SK-N-SH (cell line): ENCODE data around the gene DMD. TPM values are rescaled to one million over a fixed set of nuclear protein-coding genes. Genes with fewer than 3 reads are reported as not detected.

Experiments
- CTCF ChIA-PET: fragments of 300-600, 350-600 bp; formaldehyde crosslinking; extraction: SDS; loops from one replicate; lab custom pipeline; 2021; lab: Yijun Ruan, JAX
- POLR2A ChIA-PET: fragments of 350-600 bp; sonication (Branson Sonifier 250); formaldehyde crosslinking; extraction: SDS; loops from one replicate; lab custom pipeline; 2020; ENCODE audit warnings: antibody characterized with exemption, inconsistent platforms; lab: Yijun Ruan, JAX
- DNase-seq: peaks from one replicate; pipeline ENCODE4 v3.0.0; 2012
- H2AFZ ChIP-seq: fragments of 200-600 bp; sonication (generic); 2 replicates; pipeline ENCODE4 v1.8.1; 2016; ENCODE audit warnings: antibody characterized with exemption, mild to moderate bottlenecking, low read depth
- H3F3A ChIP-seq: fragments of 200-600 bp; sonication (generic); replicated peaks from 2 replicates; pipeline ENCODE3; 2016; ENCODE audit warnings: antibody characterized with exemption, mild to moderate bottlenecking; ENCODE audit not compliant: insufficient read depth
- H3K27ac ChIP-seq, 2 experiments: fragments of 200-500 bp in 1 of 2; fragments of 200-600 bp in 1 of 2; sonication (Bioruptor generic) in 1 of 2; sonication (generic), shearing (Covaris generic) in 1 of 2; 2 replicates each; pipeline versions ENCODE4 v1.5.1 to v1.6.1; 2014 to 2016; ENCODE audit warnings: low read depth in 2 of 2, inconsistent platforms in 1 of 2, low read length in 1 of 2, mild to moderate bottlenecking in 1 of 2, mixed read lengths in 1 of 2
- H3K27me3 ChIP-seq: fragments of 200-600 bp; sonication (generic), shearing (Covaris generic); 2 replicates; pipeline ENCODE4 v1.6.1; 2016; ENCODE audit warnings: mixed run types; ENCODE audit not compliant: insufficient read depth
- H3K36me3 ChIP-seq, 2 experiments: fragments of 200-500 bp in 1 of 2; fragments of 200-600 bp in 1 of 2; sonication (Bioruptor generic) in 1 of 2; sonication (generic) in 1 of 2; replicated peaks in 1 of 2; 2 replicates each; pipeline versions ENCODE3 to v1.5.1; 2014 to 2016; ENCODE audit warnings: low read length in 1 of 2, mild to moderate bottlenecking in 1 of 2; ENCODE audit not compliant: insufficient read depth in 2 of 2, control insufficient read depth in 1 of 2
- H3K4me1 ChIP-seq, 2 experiments: fragments of 200-500 bp in 1 of 2; fragments of 200-600 bp in 1 of 2; sonication (Bioruptor generic) in 1 of 2; sonication (generic), shearing (Covaris generic) in 1 of 2; 2 replicates each; pipeline versions ENCODE4 v1.5.1 to v1.6.1; 2014 to 2016; ENCODE audit warnings: low read depth in 1 of 2, low read length in 1 of 2, mixed run types in 1 of 2; ENCODE audit not compliant: insufficient read depth in 2 of 2, control insufficient read depth in 1 of 2
- H3K4me2 ChIP-seq: fragments of 200-600 bp; sonication (generic), shearing (Covaris generic); 2 replicates; pipeline ENCODE4 v1.6.1; 2017; ENCODE audit warnings: mixed run types
- H3K4me3 ChIP-seq, 2 experiments: fragments of 200-500 bp in 1 of 2; fragments of 200-600 bp in 1 of 2; sonication (Bioruptor generic) in 1 of 2; sonication (generic), shearing (Covaris generic) in 1 of 2; 2 replicates each; pipeline versions ENCODE4 v1.5.1 to v1.8.1; 2014 to 2016; ENCODE audit warnings: low read depth in 2 of 2, inconsistent platforms in 1 of 2, low read length in 1 of 2, mild to moderate bottlenecking in 1 of 2, mixed read lengths in 1 of 2, moderate library complexity in 1 of 2
- H3K79me2 ChIP-seq: fragments of 200-600 bp; sonication (generic); 2 replicates; pipeline ENCODE4 v1.8.1; 2017; ENCODE audit warnings: mild to moderate bottlenecking; ENCODE audit not compliant: insufficient read depth
- H3K9ac ChIP-seq: fragments of 200-600 bp; sonication (generic); 2 replicates; pipeline ENCODE4 v1.6.1; 2017; ENCODE audit warnings: mixed run types
- H3K9me2 ChIP-seq: fragments of 200-600 bp; sonication (generic); 2 replicates; pipeline ENCODE4 v1.6.1; 2017; ENCODE audit warnings: mixed run types
- H3K9me3 ChIP-seq: fragments of 200-600 bp; sonication (generic); 2 replicates; pipeline ENCODE4 v1.6.1; 2017; ENCODE audit warnings: mixed run types, mild to moderate bottlenecking, moderate library complexity
- H4K20me1 ChIP-seq: fragments of 200-600 bp; sonication (generic); 2 replicates; pipeline ENCODE4 v1.6.1; 2017; ENCODE audit warnings: mild to moderate bottlenecking, mixed run types; ENCODE audit not compliant: insufficient read depth
- ELF1 ChIP-seq: IDR thresholded peaks from 2 replicates; pipeline ENCODE4 v1.4.0; 2012
- FOXJ3 ChIP-seq: sonication (generic); formaldehyde crosslinking; IDR thresholded peaks from 2 replicates; pipeline ENCODE4 v1.5.1; 2020; ENCODE audit warnings: mild to moderate bottlenecking, missing genetic modification reagents
- MEF2A ChIP-seq: IDR thresholded peaks from 2 replicates; pipeline ENCODE4 v1.4.0; 2012; ENCODE audit warnings: low read depth, borderline replicate concordance
- NRF1 ChIP-seq: IDR thresholded peaks from 2 replicates; pipeline ENCODE4 v1.6.1; 2012; ENCODE audit warnings: low read depth, mild to moderate bottlenecking, low read length
- POLR2AphosphoS5 ChIP-seq: IDR thresholded peaks from 2 replicates; pipeline ENCODE4 v1.6.1; 2012; ENCODE audit warnings: low read depth, low read length
- REST ChIP-seq: IDR thresholded peaks from 2 replicates; pipeline ENCODE4 v1.6.1; 2012; ENCODE audit warnings: mild to moderate bottlenecking, low read depth, low read length, moderate library complexity
- TAF1 ChIP-seq: IDR thresholded peaks from 2 replicates; pipeline ENCODE4 v1.6.1; 2012; ENCODE audit warnings: low read depth, mild to moderate bottlenecking, low read length, moderate library complexity, borderline replicate concordance
- TCF12 ChIP-seq: IDR thresholded peaks from 2 replicates; pipeline ENCODE4 v1.4.0; 2012
- USF2 ChIP-seq: fragments of 150-350 bp; IDR thresholded peaks from 2 replicates; pipeline ENCODE4 v1.6.1; 2017; ENCODE audit warnings: antibody characterized with exemption, low read length, low read depth, borderline replicate concordance
- WGBS: methylation state at CpG from one replicate; pipeline ENCODE4 v1.1.6; 2017; ENCODE audit warnings: low lambda C conversion rate; 5-methylcytosine and 5-hydroxymethylcytosine counted together
- polyA plus RNA-seq, 3 experiments: library from polyadenylated mRNA; depleted of rRNA; stranded (reverse); fragments of >200 nt; gene quantifications; 2 replicates each; pipeline ENCODE4 v1.2.3, GENCODE V29; 2012
- TF ChIP-seq, protein P1 (sequence below): IDR thresholded peaks from 2 replicates; pipeline ENCODE4 v1.4.0; 2012; ENCODE audit warnings: low read depth, borderline replicate concordance

DMD gene
- polyA plus RNA-seq, 1 of the 3 experiments (the other 2 are of a cell fraction): 3.9 TPM

DNA sequence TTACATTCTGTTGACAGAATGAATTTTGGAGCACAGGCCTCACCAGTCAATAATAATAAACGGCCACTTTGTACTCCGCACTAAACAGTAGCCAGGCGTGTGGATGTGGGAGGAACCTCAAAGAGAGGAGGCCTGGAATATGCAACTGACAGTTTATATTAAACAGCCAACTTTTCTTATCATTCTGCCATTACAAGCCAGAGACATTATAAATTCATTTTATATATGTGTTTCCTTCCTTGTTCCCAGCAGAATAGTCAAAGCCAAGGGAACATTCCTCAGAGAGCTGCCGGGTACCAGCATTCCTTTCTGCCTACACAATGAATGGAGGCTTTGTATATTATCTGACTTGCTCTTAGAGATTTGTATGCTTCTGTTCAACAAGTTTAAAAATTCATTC is 1703.0 kb downstream of the DMD start (continued):
- TF ChIP-seq, protein P1, sequence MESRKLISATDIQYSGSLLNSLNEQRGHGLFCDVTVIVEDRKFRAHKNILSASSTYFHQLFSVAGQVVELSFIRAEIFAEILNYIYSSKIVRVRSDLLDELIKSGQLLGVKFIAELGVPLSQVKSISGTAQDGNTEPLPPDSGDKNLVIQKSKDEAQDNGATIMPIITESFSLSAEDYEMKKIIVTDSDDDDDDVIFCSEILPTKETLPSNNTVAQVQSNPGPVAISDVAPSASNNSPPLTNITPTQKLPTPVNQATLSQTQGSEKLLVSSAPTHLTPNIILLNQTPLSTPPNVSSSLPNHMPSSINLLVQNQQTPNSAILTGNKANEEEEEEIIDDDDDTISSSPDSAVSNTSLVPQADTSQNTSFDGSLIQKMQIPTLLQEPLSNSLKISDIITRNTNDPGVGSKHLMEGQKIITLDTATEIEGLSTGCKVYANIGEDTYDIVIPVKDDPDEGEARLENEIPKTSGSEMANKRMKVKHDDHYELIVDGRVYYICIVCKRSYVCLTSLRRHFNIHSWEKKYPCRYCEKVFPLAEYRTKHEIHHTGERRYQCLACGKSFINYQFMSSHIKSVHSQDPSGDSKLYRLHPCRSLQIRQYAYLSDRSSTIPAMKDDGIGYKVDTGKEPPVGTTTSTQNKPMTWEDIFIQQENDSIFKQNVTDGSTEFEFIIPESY: no peak
- TF ChIP-seq MEF2A (no peak), TCF12 (peak; percentile 91), USF2 (no peak), TAF1 (no peak), NRF1 (no peak), FOXJ3 (CRISPR knock-in tag) (no peak), ELF1 (no peak)

- no peak overlapping the region for H3K9ac ChIP-seq
These were observed 1704.4 kb downstream of the DMD start for GRCh38 chrX:31506928-31507327.

More at GRCh38 chrX:31506928-31507327, 1704.4 kb downstream of the DMD start:
- Histone ChIP-seq H3K79me2 (no peaks in the 10 kb centered on the region), H3K27ac (peak overlapping the region in 1 of 2 experiments; percentile 81; a peak in 1 of 4 replicates), H3K9me3 (no peaks in the 10 kb centered on the region), H3K4me3 (no peak overlapping the region), H3K9me2 (no peaks in the 10 kb centered on the region), H2AFZ (0 out of 2 replicates have a peak overlapping the region, but pooled peaks have one; percentile 7), H4K20me1 (no peaks in the 10 kb centered on the region), H3K4me1 (peaks cover 2 to 8% of the 10 kb centered on the region in 2 experiments; a peak in 2 of 4 replicates), H3K4me2 (no peak overlapping the region), H3K36me3 (no peaks in the 10 kb centered on the region), H3K27me3 (no peaks in the 10 kb centered on the region), H3F3A (peaks cover 13% of the 10 kb centered on the region)
- CTCF ChIA-PET: no interaction called here
- no peak for TF ChIP-seq TCF12
- no peak for TF ChIP-seq TAF1
- TF ChIP-seq POLR2AphosphoS5: no peak
- TF ChIP-seq REST: no peak
- no peak for DNase-seq
- POLR2A ChIA-PET: no interaction called here
- WGBS: 37% methylated on average over 3 of the region's 3 CpGs
